Transverse colon (tissue), 3 donors: ENCODE measurements around the gene BCAP29.

Source experiments
- CTCF ChIP-seq, 5 experiments: fragments of 200-600 bp in 3 of 5; fragments of 450-650 bp in 2 of 5; sonication (generic) in 3 of 5; IDR thresholded peaks; 1 replicate in 2 of 5; 2 replicates in 3 of 5; pipeline ENCODE4 v1.5.1; 2016 to 2017; ENCODE audit warnings: antibody characterized with exemption in 5 of 5, inconsistent platforms in 3 of 5, mild to moderate bottlenecking in 2 of 5, moderate library complexity in 1 of 5
- EP300 ChIP-seq: sonication (generic); formaldehyde crosslinking; IDR thresholded peaks from one replicate; pipeline ENCODE4 v1.6.1; 2017; ENCODE audit warnings: antibody characterized with exemption, low read depth
- POLR2A ChIP-seq: fragments of 450-650 bp; IDR thresholded peaks from one replicate; pipeline ENCODE4 v1.6.1; 2016; ENCODE audit warnings: antibody characterized with exemption, mild to moderate bottlenecking, moderate library complexity

GRCh38 chr7:107668296-107668695, 88.2 kb downstream of the BCAP29 start:
- no peak for TF ChIP-seq CTCF (IDR thresholded peaks at IDR 0.05)
- TF ChIP-seq EP300: no peak
- no peak for TF ChIP-seq POLR2A
